PC-3 (cell line): ENCODE measurements around the gene CTXN1. TPM values are rescaled to one million over a fixed set of nuclear protein-coding genes. Genes with fewer than 3 reads are reported as not detected.

ENCODE experiments used
- ATAC-seq: fragments of 200-7000 bp; cut with Tn5 transposase; 2 replicates; pipeline ENCODE4 v1.9.1; 2020; ENCODE audit warnings: mild to moderate bottlenecking, moderate library complexity
- BruUV-seq: library from RNA; stranded (reverse); fragments of 400-500 nt; replicated peaks from 2 replicates; lab custom pipeline; 2021; lab: Mats Ljungman, UMichigan
- CTCF ChIA-PET: fragments of 300-600 bp; sonication (Branson Sonifier 250); formaldehyde crosslinking; loops from one replicate; lab custom pipeline; 2022; ENCODE audit warnings: antibody characterized with exemption; lab: Charles Lee
- POLR2A ChIA-PET: fragments of 300-600 bp; sonication (Branson Sonifier 250); formaldehyde crosslinking; loops from one replicate; lab custom pipeline; 2022; ENCODE audit warnings: antibody characterized with exemption; ENCODE audit not compliant: unreplicated experiment; lab: Charles Lee
- DNase-seq: peaks from one replicate; pipeline ENCODE4 v3.0.0-alpha.2; 2015
- H2AFZ ChIP-seq: fragments of 300-600 bp; sonication (generic); 2 replicates; pipeline ENCODE4 v1.6.0; 2016; ENCODE audit warnings: antibody characterized with exemption, low read length
- H3F3A ChIP-seq: fragments of 300-600 bp; sonication (generic); one replicate; pipeline ENCODE4 v1.6.0; 2017; ENCODE audit warnings: antibody characterized with exemption, low read length, control low read depth, mild to moderate bottlenecking; ENCODE audit not compliant: unreplicated experiment
- H3K27ac ChIP-seq: fragments of 300-600 bp; sonication (generic); 2 replicates; pipeline ENCODE4 v1.5.1; 2016; ENCODE audit warnings: mild to moderate bottlenecking, low read length
- H3K27me3 ChIP-seq: fragments of 300-600 bp; sonication (generic); 2 replicates; pipeline ENCODE4 v1.6.1; 2016; ENCODE audit warnings: low read length, mixed read lengths
- H3K36me3 ChIP-seq: fragments of 300-600 bp; sonication (generic); 2 replicates; pipeline ENCODE4 v1.6.1; 2016; ENCODE audit warnings: low read depth, mixed run types, low read length, mixed read lengths
- H3K4me1 ChIP-seq: fragments of 300-600 bp; sonication (generic); 2 replicates; pipeline ENCODE4 v1.5.1; 2016; ENCODE audit warnings: low read length; ENCODE audit not compliant: insufficient read depth
- H3K4me2 ChIP-seq: fragments of 300-600 bp; sonication (generic); 2 replicates; pipeline ENCODE4 v1.6.0; 2016; ENCODE audit warnings: low read length
- H3K4me3 ChIP-seq: fragments of 300-600 bp; sonication (generic); 2 replicates; pipeline ENCODE4 v1.5.1; 2016; ENCODE audit warnings: mild to moderate bottlenecking, low read length, mixed read lengths
- H3K79me2 ChIP-seq: fragments of 300-600 bp; sonication (generic); 2 replicates; pipeline ENCODE4 v1.6.1; 2017; ENCODE audit warnings: low read length, mixed read lengths
- H3K9ac ChIP-seq: fragments of 300-600 bp; sonication (generic); 2 replicates; pipeline ENCODE4 v1.6.0; 2016; ENCODE audit warnings: mild to moderate bottlenecking, low read length
- H3K9me2 ChIP-seq: fragments of 300-600 bp; sonication (generic); replicated peaks from 2 replicates; pipeline ENCODE4 v1.6.1; 2016; ENCODE audit warnings: mixed run types, low read length, mixed read lengths
- H3K9me3 ChIP-seq: fragments of 300-600 bp; sonication (generic); 2 replicates; pipeline ENCODE4 v1.6.1; 2016; ENCODE audit warnings: low read length, mixed read lengths
- H4K20me1 ChIP-seq: fragments of 300-600 bp; sonication (generic); 2 replicates; pipeline ENCODE4 v1.6.1; 2016; ENCODE audit warnings: low read length, mixed read lengths
- EZH2 ChIP-seq: fragments of 300-600 bp; sonication (generic); IDR thresholded peaks from one replicate; pipeline ENCODE4 v1.6.1; 2017; ENCODE audit warnings: antibody characterized with exemption, mild to moderate bottlenecking, low read length; ENCODE audit not compliant: unreplicated experiment
- EZH2phosphoT487 ChIP-seq: fragments of 300-600 bp; sonication (generic); IDR thresholded peaks from 2 replicates; pipeline ENCODE4 v1.6.1; 2018; ENCODE audit warnings: mild to moderate bottlenecking, antibody characterized with exemption, low read length, borderline replicate concordance
- intact Hi-C: fragments of 100-400 bp; cut with micrococcal nuclease; formaldehyde crosslinking; loops from 2 replicates; pipeline ENCODE4 v1.9.0; 2023
- total RNA-seq: library from RNA; depleted of rRNA; stranded (reverse); fragments of >200 nt; gene quantifications from 2 replicates; pipeline ENCODE4 v1.2.3, GENCODE V29; 2014
- TF ChIP-seq, protein P1 (sequence below): fragments of 300-600 bp; sonication (generic); conservative IDR thresholded peaks from 2 replicates; pipeline ENCODE4 v1.5.1; 2017; ENCODE audit warnings: antibody characterized with exemption, low read depth, mild to moderate bottlenecking, low read length

Gene CTXN1
- total RNA-seq, 1 experiment from 2014 or later, result 11.4 TPM

DNA sequence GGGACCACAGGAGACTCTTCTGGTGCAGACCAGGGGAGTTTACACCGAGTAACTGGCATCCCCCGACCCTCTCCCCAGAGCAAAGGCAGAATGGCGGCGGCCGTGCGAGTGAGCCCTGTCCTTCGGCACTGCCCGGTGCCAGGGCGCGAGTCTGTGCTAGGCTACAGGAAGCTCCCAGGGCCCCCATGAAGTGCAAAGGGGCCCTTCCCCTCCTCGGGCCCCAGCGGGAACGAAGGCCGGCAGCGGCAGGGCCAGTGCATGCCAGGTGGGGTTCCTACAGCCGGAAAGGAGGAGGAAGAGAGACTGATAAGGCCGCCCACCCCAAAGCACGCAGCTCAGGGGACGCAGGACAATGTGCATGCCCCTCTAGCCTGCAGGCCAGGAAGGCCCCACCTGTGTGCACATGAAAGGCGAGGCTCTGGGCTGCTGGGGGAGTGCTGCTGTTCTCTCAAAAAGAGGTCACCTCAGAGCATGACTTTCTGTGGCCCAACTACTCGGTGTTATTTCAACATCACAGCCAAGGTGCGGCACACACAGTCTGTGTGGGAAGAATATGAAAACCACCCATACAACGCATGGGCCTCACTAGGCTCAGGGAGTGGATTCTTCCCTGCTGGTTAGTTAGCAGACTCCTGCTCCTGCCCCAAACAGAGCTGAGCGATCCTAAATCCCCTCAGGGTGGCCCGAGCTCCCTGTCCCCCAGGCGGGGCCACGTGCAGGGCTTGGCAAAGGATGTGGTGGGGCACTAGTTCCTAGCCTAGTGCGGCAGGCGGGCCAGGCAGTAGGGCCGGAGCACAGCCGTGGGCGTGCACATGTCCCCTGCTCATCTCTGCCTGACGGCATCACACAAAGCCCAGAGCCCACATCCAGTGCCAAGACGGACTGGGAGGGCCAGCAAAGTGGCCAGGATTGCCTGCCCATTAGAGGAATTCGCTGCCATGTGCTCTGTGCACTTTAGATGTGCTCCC is 45.9 kb upstream of the CTXN1 start:
- Histone ChIP-seq H3K27ac (no peak overlapping the region), H3K9ac (no peak overlapping the region), H3K79me2 (peaks cover 4% of the 10 kb centered on the region; the same call in 1 of the 2 replicates), H3K27me3 (no peaks in the 10 kb centered on the region), H3K4me1 (no peaks in the 10 kb centered on the region), H2AFZ (no peak overlapping the region), H3K4me3 (no peak overlapping the region), H3F3A (no peaks in the 10 kb centered on the region), H3K9me2 (no peaks in the 10 kb centered on the region), H4K20me1 (0 out of 2 replicates have a peak, but pooled peaks cover 3% of the 10 kb centered on the region), H3K9me3 (no peaks in the 10 kb centered on the region), H3K4me2 (no peak overlapping the region), H3K36me3 (peaks cover 38% of the 10 kb centered on the region)
- ChIA-PET POLR2A (interaction anchor here (0.6 kb wide), 1 partner anchor 162 kb away, joined by 3 read pairs; no protein-coding TSS in a partner anchor), CTCF (interaction anchor here (0.7 to 1.5 kb wide), 2 partner anchors 30 to 31 kb away, joined by 5 to 9 read pairs; no protein-coding TSS in a partner anchor)
- no TSS peak for BruUV-seq
- intact Hi-C loops, result loop anchor here (2.0 kb wide), 1 partner anchor 97 kb away; no protein-coding TSS in a partner anchor
- TF ChIP-seq EZH2phosphoT487 (no peak), EZH2 (no peak)
- TF ChIP-seq, protein P1, sequence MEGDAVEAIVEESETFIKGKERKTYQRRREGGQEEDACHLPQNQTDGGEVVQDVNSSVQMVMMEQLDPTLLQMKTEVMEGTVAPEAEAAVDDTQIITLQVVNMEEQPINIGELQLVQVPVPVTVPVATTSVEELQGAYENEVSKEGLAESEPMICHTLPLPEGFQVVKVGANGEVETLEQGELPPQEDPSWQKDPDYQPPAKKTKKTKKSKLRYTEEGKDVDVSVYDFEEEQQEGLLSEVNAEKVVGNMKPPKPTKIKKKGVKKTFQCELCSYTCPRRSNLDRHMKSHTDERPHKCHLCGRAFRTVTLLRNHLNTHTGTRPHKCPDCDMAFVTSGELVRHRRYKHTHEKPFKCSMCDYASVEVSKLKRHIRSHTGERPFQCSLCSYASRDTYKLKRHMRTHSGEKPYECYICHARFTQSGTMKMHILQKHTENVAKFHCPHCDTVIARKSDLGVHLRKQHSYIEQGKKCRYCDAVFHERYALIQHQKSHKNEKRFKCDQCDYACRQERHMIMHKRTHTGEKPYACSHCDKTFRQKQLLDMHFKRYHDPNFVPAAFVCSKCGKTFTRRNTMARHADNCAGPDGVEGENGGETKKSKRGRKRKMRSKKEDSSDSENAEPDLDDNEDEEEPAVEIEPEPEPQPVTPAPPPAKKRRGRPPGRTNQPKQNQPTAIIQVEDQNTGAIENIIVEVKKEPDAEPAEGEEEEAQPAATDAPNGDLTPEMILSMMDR, result no peak
- ATAC-seq (peak; percentile 32), DNase-seq (no peak)

DNA sequence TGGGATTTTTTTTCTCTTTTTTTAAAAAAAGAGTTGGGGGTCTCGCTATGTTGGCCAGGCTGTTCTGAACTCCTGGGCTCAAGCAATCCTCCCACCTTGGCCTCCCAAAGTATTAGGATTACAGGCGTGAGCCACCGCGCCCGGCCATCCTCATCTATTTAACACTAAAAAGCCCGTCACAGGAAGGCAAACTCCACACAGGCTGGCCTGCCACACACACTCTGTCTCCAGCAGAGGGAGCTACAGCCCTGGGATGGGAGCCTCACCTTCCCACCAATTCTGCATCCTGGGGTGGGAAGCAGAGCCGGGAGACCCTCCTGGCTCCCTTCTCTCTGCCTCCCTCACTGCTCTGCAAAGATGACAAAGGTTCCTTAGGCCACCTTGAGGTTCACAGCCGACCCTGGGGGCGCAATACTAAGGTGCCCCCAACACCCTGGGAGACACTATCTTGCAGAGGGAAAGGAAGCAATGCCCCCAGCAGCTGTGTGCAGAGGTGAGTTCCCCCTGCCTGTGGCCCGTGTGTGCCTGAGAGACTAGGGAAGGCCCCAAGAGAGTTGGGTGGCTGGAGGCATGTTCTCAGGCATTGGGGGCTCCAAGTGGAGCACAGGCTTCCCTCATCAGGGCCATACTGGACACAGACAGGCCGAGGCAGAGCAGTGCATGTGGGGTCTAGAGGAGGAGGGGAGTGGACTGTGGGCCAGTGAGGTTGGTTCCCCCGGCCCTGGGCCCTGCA is 44.9 kb upstream of the CTXN1 start:
- Histone ChIP-seq H3K36me3 (peaks cover 46% of the 10 kb centered on the region), H3K9ac (no peak overlapping the region), H3K9me3 (no peaks in the 10 kb centered on the region), H3K27me3 (no peaks in the 10 kb centered on the region), H2AFZ (no peak overlapping the region), H3K4me2 (no peak overlapping the region), H3K4me3 (no peak overlapping the region), H3F3A (no peaks in the 10 kb centered on the region), H3K9me2 (no peaks in the 10 kb centered on the region), H3K27ac (no peak overlapping the region), H4K20me1 (0 out of 2 replicates have a peak, but pooled peaks cover 3% of the 10 kb centered on the region), H3K4me1 (peaks cover 3% of the 10 kb centered on the region; the same call in 1 of the 2 replicates), H3K79me2 (no peaks in the 10 kb centered on the region)
- intact Hi-C loops, result loop anchor here (1.0 to 2.0 kb wide), 2 partner anchors 31 to 98 kb away; no protein-coding TSS in a partner anchor
- ATAC-seq, result peak; percentile 77
- POLR2A ChIA-PET, result interaction anchor here (0.6 kb wide), 1 partner anchor 186 kb away, joined by 4 read pairs; no protein-coding TSS in a partner anchor
- CTCF ChIA-PET, result interaction anchor here (1.5 kb wide), 1 partner anchor 32 kb away, joined by 5 read pairs; no protein-coding TSS in a partner anchor
- no TSS peak for BruUV-seq
- DNase-seq, result peak; percentile 76
- TF ChIP-seq, protein P1, result peak; percentile 98
- TF ChIP-seq EZH2phosphoT487 (no peak), EZH2 (no peak)
